GM12875 (cell line): ENCODE measurements around the gene VRTN.

Experiments
- H3K4me3 ChIP-seq: one replicate; pipeline ENCODE4 v1.5.1; 2011; ENCODE audit warnings: low read depth, low read length, control low read depth
- TF ChIP-seq, protein P1 (sequence below): IDR thresholded peaks from 2 replicates; pipeline ENCODE4 v1.5.1; 2011; ENCODE audit warnings: low read depth, mild to moderate bottlenecking, control low read depth, inconsistent platforms, low read length, moderate library complexity, borderline replicate concordance; ENCODE audit not compliant: insufficient read depth

VRTN gene

DNA sequence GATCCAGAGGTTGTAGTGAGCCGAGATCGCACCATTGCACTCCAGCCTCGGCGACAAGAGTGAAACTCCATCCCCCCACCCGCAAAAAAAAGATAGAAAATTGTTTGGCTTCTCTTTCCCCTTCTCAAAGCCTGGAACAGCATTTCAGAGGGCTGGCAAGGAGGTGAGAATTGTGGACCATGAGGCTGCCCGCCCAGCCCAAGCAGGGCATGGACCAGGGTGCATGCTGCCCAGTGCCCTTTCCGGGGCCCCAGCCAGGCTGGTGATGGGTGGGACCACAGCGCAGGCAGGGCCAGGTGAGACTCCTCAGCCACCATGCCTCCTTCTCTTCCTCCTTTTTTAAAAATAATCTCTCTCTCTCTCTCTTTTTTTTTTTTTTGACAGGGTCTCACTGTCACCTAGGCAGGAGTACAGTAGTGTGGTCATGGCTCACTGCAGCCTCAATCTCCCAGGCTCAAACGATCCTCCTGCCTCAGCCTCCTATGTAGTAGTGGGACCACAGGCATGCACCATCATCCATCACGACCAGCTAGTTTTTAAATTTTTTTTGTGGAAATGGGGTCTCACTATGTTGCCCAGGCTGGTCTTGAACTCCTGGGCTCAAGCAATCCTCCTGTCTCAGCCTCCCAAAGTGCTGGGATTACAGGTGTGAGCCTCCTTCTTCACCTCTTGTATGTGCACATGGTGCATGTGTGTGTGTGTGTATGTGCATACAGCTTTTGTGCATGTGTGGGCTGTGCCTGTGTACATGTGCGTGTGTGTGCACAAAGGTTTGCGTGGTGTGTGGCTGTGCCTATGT is 55.5 kb downstream of the VRTN start:
- TF ChIP-seq, protein P1, sequence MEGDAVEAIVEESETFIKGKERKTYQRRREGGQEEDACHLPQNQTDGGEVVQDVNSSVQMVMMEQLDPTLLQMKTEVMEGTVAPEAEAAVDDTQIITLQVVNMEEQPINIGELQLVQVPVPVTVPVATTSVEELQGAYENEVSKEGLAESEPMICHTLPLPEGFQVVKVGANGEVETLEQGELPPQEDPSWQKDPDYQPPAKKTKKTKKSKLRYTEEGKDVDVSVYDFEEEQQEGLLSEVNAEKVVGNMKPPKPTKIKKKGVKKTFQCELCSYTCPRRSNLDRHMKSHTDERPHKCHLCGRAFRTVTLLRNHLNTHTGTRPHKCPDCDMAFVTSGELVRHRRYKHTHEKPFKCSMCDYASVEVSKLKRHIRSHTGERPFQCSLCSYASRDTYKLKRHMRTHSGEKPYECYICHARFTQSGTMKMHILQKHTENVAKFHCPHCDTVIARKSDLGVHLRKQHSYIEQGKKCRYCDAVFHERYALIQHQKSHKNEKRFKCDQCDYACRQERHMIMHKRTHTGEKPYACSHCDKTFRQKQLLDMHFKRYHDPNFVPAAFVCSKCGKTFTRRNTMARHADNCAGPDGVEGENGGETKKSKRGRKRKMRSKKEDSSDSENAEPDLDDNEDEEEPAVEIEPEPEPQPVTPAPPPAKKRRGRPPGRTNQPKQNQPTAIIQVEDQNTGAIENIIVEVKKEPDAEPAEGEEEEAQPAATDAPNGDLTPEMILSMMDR, result no peak
- no peak overlapping the region for H3K4me3 ChIP-seq

DNA sequence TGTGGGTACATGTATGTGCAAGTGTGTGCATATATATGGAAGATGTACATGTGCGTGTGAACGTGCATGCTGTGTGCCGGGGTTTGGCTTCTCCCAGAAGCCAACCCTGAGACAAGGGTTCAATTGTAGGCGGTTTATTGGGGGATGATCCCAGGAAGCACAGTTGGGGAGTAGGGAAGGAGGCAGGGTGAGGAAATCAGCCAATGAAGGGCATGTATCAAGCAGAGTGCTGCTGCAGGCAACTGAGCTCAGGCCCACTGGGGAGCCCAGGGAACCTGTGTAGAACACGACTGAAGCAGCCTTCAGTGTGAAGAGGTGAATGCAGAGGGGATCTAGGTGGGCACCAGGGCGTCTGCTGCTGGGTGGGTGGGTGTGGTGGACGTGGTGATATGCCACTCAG is 56.2 kb downstream of the VRTN start:
- TF ChIP-seq, protein P1, result no peak

DNA sequence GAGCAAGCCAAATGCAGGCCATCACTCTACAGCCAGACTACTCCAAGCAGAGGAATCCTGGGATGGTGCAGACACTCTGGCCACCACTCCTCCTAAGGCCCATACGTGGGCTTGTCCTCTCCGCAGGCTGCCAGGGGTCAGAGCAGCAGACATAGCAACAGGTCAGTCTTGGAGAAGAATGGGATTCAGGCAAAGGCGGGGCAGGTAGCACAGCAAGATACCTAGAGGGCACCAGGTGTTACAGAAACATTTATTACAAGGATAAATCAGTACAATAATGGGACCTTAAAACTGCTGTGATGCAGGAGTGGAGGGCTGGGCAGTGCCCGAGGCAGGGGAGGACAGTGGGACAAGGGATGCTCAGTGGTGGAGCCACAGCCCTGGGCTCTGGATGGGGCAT is 57.4 kb downstream of the VRTN start:
- TF ChIP-seq, protein P1, result no peak
- no peak overlapping the region for H3K4me3 ChIP-seq

More for the DNA sequence above, 56.2 kb downstream of the VRTN start:
- no peak overlapping the region for H3K4me3 ChIP-seq

DNA sequence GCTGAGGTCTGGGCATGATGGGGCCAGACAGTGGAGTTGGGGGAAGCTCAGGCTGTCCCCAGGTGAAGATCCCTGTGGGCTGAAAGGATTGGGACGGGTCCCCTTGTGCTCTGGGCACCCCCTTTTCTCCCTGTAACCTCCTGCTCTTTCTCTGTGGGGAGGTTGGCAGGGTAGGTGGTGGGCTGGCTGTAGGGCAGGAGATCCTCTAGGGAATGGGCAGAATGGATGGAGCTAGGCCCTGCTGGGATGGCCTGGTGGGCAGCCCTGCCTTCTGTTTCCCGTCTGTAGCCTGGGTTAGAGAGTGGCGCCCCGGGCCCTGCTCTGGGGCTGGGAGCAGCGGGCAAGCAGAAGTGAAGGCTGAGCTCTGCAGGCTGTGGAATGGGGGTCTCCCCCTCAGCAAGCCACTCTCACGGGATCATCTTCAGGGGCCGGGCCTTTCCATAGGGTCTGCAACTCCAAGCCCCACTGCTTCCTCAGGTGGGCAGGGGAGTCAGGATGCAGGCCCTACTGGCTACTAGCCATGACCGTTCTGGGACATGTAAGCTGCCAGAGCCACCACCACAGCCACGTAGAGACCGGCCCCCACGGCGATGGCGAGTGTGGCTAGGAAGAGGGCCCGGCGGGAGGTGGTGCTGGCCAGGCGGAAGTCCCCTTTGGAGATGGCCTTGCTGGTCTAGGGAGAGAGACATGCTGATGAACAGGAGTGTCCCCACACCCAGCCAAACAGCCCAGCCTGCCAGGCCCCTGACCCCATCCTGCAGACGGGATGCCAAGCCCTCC is 58.9 kb downstream of the VRTN start:
- TF ChIP-seq, protein P1, result no peak
- no peak overlapping the region for H3K4me3 ChIP-seq

DNA sequence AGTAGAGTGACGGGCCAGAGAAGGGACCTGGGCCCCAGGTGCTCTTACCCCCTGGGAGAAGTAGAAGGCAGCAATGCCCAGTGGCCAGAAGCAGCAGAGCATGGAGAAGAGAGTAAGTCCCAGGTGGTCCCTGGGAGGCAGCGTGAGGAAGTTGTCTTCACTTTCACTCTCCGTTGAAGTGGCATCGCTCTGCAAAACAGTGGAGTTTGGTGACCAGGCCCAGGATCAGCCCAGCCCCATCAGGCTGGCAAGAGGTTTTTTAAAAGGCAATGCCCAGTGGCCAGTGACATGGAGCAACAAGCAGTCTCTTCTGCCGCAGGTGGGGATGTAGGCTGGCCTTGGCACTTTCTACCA is 59.5 kb downstream of the VRTN start:
- TF ChIP-seq, protein P1, result no peak
- no peak overlapping the region for H3K4me3 ChIP-seq

DNA sequence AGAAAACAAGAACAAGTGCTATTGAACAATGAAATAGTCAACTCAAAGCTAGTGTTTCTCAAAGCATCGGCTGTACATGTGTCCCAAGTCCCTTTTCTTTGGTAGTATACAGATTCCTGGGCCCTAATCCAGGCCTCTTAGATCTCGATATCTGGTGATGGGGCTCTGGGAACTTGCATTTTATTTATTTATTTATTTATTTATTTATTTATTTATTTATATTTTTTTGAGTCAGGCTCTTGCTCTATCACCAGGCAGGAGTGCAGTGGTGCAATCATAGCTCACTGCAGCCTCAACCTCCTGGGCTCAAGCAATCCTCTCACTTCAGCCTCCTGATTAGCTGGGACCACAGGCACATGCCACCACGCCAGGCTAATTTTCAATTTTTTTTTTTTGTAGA is 60.6 kb downstream of the VRTN start:
- H3K4me3 ChIP-seq, result no peak overlapping the region
- TF ChIP-seq, protein P1, result no peak
